HG03469 (cell line): ENCODE data around the gene PARD3B.

Source experiments
- ATAC-seq: cut with Tn5 transposase; IDR thresholded peaks from one replicate; pipeline ENCODE4 v1.9.1; 2021; ENCODE audit warnings: mild to moderate bottlenecking, moderate library complexity, moderate number of reproducible peaks; ENCODE audit not compliant: unreplicated experiment

The PARD3B gene

DNA sequence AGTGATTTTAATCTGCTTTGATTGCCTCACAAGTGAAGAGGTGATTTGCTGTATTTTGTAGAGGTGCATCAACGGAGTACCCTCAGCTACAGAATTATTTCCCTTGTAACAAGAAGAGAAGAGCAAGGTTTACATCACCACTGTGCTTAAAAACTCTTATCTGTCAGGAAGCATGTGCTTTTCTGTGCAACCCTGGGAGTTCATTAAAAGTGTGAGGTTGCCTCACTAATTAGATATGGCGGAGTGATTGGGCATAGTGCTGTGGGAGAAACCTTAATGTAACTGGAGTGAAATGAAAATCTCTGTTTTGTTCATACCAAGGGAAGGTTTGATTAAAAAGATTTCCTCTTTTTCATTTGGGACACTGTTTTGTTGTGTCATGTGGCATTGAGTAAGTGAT is 544.7 kb downstream of the PARD3B start:
- no peak for ATAC-seq

DNA sequence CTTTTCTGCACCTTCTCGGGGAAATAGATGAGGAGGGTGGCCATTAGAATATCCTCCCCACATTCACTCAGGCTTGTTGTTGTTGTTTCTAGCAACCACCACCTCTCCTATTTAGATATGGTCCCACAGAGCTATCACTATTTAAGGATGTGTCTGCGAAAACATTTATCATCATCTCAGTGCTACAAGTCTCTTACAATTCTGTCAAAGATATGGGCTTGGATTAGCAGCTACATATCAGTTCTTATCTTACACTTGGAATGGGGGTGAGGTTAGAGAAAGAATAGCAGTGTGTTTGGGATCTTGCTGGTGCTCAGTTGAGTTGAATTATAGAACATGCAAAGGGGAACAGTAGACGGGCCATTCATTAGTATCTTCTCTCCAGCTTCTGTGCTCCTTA is 546.1 kb downstream of the PARD3B start:
- ATAC-seq = no peak

- no peak for ATAC-seq
Measured at GRCh38 chr2:205094031-205094430, 548.8 kb downstream of the PARD3B start.

DNA sequence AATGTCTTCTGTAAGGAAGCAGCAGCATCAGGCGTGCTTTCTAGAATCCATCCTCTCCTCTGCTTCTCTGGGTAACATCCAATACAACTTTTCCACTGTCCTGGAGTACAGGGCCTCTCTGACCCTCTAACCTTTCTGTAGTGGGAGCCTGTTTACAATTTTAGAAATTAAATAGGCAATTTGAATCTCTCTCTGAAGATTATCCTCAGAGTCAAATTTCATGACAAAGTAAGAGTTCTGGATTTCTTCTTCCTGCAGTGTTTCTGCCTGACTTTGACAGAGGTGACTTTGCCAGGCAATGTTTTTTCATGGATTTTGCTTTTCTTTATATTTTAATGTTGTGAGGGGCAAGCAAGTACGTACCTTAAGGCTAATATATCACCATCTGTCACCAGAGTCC is 558.4 kb downstream of the PARD3B start:
- no peak for ATAC-seq

DNA sequence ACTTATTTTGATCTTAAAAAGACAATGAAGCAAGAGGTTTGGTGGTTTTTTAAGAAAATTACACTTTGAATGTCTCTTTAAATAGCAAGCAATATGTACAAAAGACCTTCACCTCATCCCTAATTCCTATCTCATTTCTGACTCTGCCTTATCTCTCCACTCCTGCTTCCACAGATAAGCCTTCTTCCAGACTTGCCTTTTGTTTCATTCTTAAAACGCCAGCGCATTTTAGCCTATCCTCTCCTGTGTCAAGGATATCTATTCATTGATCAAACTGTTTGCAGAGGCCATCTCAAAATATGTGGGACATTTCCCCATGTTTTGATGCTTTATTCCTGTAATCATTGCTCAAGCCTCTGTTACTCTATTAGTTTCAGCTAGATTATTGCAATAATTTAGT is 562.5 kb downstream of the PARD3B start:
- ATAC-seq = no peak

GRCh38 chr2:205115511-205115910 is 570.2 kb downstream of the PARD3B start:
- ATAC-seq = no peak

DNA sequence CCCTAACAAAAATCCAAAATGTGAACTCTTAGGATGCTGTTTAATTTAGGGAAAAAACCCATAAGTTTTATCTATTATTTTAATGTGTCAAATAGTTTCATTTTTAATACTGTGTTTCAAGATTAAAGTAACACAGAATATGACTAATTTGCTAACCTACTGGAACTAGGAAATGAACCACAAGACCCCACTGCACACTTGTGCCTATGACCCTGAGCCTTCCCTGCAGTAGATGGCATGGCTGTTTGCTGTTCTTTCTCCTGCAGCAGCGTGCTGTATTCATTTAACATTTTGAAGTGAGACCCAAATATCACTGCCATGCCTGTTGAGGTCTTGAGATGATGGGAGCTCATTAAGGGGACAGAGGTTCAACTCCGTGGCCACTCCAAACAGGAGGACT is 571.9 kb downstream of the PARD3B start:
- no peak for ATAC-seq

DNA sequence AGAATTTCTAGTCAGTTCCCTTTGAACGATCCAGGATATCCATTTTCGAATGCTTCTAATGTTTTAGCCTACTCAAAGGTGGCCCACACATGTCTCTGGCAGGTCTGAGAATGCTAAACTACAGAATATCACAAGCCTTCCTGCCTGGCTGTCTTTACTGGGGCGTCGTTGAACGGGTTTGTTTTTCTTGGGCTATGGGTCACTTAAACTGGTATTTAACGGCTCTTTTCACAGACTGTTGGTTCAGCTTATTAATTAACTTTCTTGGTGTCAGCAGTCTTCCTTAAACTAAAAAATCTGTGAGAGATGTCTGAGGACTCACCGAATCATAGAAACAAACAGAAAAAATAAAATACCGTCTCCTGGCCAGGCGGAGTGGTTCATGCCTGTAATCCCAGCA is 573.9 kb downstream of the PARD3B start:
- ATAC-seq = no peak

- no peak for ATAC-seq
Measured at GRCh38 chr2:205128726-205129125, 583.5 kb downstream of the PARD3B start.

GRCh38 chr2:205129531-205129930 is 584.3 kb downstream of the PARD3B start:
- no peak for ATAC-seq

DNA sequence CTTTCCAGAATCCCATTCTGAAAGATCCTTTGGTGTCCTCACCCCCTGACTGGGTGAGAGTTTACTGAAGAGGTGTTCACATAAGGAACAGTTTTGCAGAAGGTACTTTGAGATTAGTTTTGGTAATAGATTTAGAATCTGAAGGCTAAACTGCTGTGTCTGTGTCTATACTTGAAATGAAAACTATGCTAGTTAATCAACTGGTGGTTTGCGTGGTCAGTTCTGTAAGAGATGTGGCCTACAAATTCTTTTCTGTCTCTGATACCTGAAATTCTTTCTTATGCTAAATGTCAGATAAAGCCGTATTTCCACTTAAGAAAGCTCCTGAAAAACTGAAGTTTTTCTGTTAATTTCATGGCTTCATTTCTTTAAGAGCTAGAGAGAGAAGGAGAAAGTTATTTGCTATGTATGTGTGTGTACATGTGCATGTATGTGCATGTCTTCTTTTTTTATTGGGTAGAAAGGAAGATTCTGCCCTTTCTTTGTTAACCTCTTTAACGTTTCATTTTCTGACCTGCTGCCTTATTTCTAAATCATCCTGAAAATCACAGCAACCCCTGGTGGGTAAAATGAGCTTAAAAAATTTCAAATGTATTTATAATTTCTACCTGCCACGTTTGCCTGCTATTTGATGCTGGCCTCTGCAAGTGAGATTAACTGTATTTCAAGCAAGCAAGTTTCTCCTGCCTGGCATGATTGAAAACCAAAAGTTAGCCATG is 585.0 kb downstream of the PARD3B start:
- ATAC-seq = no peak

DNA sequence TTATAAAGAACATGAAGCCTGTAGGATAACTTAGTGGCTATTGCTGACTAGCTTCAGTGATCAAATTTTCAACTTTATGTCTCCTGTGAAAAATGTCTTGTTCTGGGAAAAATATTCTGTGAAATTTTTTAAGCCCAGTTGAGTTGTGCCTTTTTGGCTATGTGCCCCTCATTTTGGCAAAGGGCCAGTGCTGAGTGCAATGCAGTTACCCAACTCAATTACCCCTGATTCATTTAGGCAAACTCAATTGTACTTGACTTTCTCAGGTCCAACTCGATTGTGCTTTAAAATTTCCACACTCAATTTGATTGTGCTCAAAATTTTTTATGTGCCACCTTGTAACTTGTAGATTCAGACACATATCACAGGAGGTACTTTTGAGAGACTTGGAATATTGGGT is 588.3 kb downstream of the PARD3B start:
- ATAC-seq = no peak

DNA sequence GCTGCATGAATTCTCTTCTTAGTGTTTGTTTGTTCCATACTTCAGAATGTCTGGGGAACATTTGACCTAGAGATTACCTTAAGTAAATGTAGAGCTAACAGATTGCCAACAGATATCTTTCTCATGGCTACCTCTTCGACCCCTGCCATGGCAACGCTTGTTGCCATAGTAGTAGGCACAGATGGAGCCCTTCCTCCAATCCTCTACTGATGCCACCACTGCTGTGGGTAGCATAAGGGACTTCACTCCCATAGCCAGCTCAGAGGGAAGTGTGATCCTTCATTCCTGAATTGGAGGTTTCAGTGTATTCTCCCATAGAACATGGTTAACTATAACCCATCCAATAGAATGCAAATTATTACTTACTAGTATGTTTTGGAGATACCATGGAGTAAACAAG is 593.5 kb downstream of the PARD3B start:
- ATAC-seq = no peak

DNA sequence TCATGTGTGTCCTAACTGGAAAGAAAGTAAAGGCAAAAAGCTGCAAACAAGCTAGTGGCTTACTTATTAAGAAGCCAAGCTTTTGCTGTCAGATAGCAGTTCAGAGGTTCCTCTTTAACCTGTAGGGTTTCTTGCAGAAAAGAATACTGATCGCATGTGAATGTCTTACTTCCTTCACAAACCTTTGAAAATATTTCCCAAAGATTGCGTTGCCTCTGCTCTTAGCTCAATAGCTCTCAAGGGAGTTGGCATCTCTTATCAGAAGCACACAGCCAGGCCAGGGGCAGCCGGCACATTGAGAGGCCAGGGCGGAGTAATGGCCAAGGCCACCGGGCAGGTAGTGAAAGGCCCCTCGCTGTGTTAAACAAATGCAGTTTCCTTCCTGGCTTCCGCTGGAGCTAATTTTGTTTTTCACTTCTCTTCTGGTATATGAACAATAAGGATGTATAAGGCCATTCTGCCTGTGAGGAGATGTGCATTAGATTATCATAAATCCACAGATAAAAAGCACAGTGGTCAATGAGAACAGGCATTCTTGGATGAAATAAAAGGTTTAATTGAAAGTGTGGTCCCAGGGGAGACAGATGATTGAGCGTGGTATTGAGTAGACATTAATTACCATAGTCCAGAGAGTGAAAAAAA is 594.7 kb downstream of the PARD3B start:
- ATAC-seq = peak; percentile 60

GRCh38 chr2:205141381-205141780 is 596.1 kb downstream of the PARD3B start:
- no peak for ATAC-seq

DNA sequence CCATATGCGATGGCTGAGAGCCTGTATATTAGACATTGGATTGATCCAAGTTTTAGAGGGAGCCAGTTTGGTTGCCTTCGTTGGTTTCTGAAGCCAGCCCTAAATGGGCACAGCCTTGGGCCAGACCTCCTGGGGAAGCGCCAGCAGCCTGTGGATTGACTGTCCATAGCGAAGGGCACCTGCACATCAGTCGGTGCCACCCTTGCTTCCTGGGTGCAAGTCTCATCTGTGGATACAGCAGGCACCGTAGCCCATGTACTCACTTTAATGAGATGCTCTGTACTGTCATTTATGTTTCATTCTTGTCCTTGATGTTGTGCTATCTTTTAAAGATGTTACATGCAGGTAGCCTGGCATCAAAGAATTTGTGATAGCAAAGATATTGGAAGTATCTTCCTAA is 600.6 kb downstream of the PARD3B start:
- no peak for ATAC-seq

GRCh38 chr2:205148755-205149154 is 603.5 kb downstream of the PARD3B start:
- no peak for ATAC-seq

- no peak for ATAC-seq
Measured at GRCh38 chr2:205156457-205156856, 611.2 kb downstream of the PARD3B start.

DNA sequence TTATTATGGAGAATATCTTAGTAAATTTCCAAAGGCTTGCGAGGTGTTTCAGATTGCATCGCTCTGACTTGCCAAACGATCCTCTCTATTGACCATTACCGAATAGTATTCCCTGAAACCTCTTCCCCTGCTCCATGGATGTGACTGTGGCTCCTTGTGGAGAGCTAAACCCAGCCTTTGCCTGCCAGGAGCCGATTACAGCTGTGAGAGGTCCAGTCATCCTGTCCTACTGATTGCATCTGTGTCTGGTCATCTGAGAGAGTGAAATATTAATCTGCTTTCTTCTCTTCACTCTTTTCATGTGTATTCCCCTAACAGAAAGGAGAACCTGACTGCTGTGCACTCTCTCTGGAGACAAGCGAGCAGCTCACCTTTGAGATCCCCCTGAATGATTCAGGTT is 613.1 kb downstream of the PARD3B start:
- no peak for ATAC-seq

DNA sequence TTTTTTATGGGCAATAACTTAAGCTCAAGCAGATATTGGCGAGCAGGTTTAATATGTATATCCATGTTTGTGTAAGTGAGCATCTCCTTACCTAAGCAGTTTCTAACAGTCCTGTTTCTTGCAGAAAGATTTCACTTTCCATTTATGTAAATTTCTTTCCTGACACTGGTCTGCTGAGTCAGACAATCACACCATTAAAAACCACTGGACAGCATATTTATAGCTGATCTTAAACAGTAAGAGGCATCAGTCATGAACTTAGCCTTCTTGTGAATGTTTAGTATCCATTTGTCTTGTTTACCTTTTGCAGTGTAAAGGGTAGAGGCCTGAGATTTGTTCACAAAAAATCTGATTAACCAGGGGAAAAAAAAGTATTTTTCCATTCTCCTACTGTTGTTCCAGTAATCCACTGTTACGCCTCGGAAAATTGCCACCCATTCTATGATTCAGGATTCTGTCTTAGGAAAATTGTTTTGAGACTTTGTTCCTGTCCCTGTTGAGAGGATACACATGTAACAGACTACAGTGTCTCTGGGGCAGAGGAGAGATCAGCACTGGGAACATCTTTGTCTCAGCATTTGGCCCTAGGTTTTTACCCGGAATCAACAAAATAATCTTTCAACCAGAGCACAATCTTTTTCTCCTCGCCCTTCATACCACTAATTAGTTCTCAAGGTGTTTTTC is 616.0 kb downstream of the PARD3B start:
- ATAC-seq = no peak

DNA sequence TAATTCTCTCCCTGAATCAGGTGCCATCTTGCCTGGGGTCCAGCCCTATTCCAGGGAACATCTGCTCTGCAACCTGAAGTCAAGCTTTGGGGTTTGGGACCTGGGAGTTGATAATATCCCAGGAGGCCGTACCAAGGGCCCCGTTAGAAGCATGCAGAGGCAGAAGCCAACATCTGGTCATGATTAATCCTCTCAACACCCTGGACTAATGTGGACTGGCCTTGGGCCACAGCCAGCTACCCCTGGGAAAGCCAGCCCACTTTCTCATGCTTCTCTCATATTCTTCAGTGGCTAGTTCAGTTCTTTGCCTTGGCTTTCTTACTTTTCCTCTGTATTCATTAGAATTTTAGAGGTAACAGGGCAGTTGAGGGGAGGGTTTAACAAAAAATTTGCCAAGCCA is 621.5 kb downstream of the PARD3B start:
- ATAC-seq = no peak

GRCh38 chr2:205169012-205169411 is 623.7 kb downstream of the PARD3B start:
- ATAC-seq = no peak
